HCT116 (cell line): ENCODE measurements around the gene ADI1. TPM values are rescaled to one million over a fixed set of nuclear protein-coding genes. Genes with fewer than 3 reads are reported as not detected.

Experiments used
- ATAC-seq: fragments of 200-7000 bp; cut with Tn5 transposase; 2 replicates; pipeline ENCODE4 v1.9.1; 2020; ENCODE audit warnings: mild to moderate bottlenecking, moderate library complexity
- BruUV-seq: library from RNA; stranded (reverse); fragments of 400-500 nt; replicated peaks from 2 replicates; lab custom pipeline; 2021; lab: Mats Ljungman, UMichigan
- CTCF ChIA-PET: fragments of 300-600 bp; sonication (Branson Sonifier 250); formaldehyde crosslinking; loops from one replicate; lab custom pipeline; 2021; ENCODE audit warnings: antibody characterized with exemption; lab: Charles Lee
- POLR2A ChIA-PET: fragments of 300-600, 350-600 bp; sonication (Branson Sonifier 250); formaldehyde crosslinking; loops from one replicate; lab custom pipeline; 2021; ENCODE audit warnings: antibody characterized with exemption; lab: Charles Lee
- RAD21 ChIA-PET, 2 experiments: fragments of 300-600 bp; sonication (Branson Sonifier 250); formaldehyde crosslinking; loops; one replicate each; lab custom pipeline; 2023; ENCODE audit warnings: low total read pairs in 2 of 2; ENCODE audit not compliant: uncharacterized antibody in 2 of 2, unreplicated experiment in 2 of 2, low non-redundant PET in 1 of 2; lab: Charles Lee
- DNase-seq: peaks from one replicate; pipeline ENCODE4 v3.0.0-alpha.2; 2010; ENCODE audit warnings: low read depth, low spot score
- H2AFZ ChIP-seq: fragments of 200-600 bp; shearing (Covaris generic), sonication (generic); 2 replicates; pipeline ENCODE4 v1.6.1; 2017; ENCODE audit warnings: low read depth, mixed run types, mixed read lengths, antibody characterized with exemption, low read length; ENCODE audit not compliant: poor library complexity, severe bottlenecking
- H3K27ac ChIP-seq: 2 replicates; pipeline ENCODE4 v1.5.1; 2012; ENCODE audit warnings: low read depth, low read length
- H3K27me3 ChIP-seq: fragments of 200-600 bp; sonication (generic); 2 replicates; pipeline ENCODE4 v1.6.1; 2016; ENCODE audit warnings: mixed run types, low read length, mixed read lengths; ENCODE audit not compliant: insufficient read depth
- H3K36me3 ChIP-seq, 2 experiments: fragments of 200-500 bp in 1 of 2; fragments of 200-600 bp in 1 of 2; sonication (Bioruptor generic) in 1 of 2; sonication (generic) in 1 of 2; 2 replicates each; pipeline versions ENCODE4 v1.5.1 to v1.6.1; 2014 to 2016; ENCODE audit warnings: low read length in 2 of 2, inconsistent platforms in 1 of 2, mixed read lengths in 1 of 2, mixed run types in 1 of 2; ENCODE audit not compliant: insufficient read depth in 2 of 2, control insufficient read depth in 1 of 2
- H3K4me1 ChIP-seq, 2 experiments: fragments of 200-600 bp in 1 of 2; sonication (generic) in 1 of 2; 2 replicates each; pipeline versions ENCODE4 v1.5.1 to v1.6.1; 2012 to 2017; ENCODE audit warnings: low read length in 2 of 2, inconsistent platforms in 1 of 2, mild to moderate bottlenecking in 1 of 2, mixed read lengths in 1 of 2, mixed run types in 1 of 2, moderate library complexity in 1 of 2; ENCODE audit not compliant: insufficient read depth in 2 of 2, control insufficient read depth in 1 of 2
- H3K4me2 ChIP-seq: fragments of 200-600 bp; sonication (generic); 2 replicates; pipeline ENCODE4 v1.6.1; 2017; ENCODE audit warnings: mixed run types, low read length, mixed read lengths
- H3K4me3 ChIP-seq, 2 experiments: fragments of 200-600 bp in 1 of 2; sonication (generic) in 1 of 2; replicated peaks in 1 of 2; 2 replicates each; pipeline ENCODE4 v1.5.1; 2011 to 2016; ENCODE audit warnings: low read length in 2 of 2, control low read depth in 1 of 2, low read depth in 1 of 2, mild to moderate bottlenecking in 1 of 2, mixed read lengths in 1 of 2, mixed run types in 1 of 2
- H3K79me2 ChIP-seq: fragments of 200-600 bp; sonication (generic); 2 replicates; pipeline ENCODE4 v1.6.1; 2017; ENCODE audit warnings: mild to moderate bottlenecking, mixed run types, low read length, moderate library complexity, mixed read lengths; ENCODE audit not compliant: insufficient read depth
- H3K9ac ChIP-seq: fragments of 200-600 bp; sonication (generic); 2 replicates; pipeline ENCODE4 v1.6.1; 2016; ENCODE audit warnings: low read length, mixed read lengths
- H3K9me2 ChIP-seq: fragments of 200-600 bp; sonication (generic), shearing (Covaris generic); 2 replicates; pipeline ENCODE4 v1.6.1; 2017; ENCODE audit warnings: mixed run types, mild to moderate bottlenecking, moderate library complexity; ENCODE audit not compliant: insufficient read depth
- H3K9me3 ChIP-seq, 2 experiments: fragments of 200-500 bp in 1 of 2; fragments of 200-600 bp in 1 of 2; sonication (Bioruptor generic) in 1 of 2; sonication (generic) in 1 of 2; 2 replicates each; pipeline ENCODE4 v1.6.1; 2014 to 2017; ENCODE audit warnings: low read length in 2 of 2, mixed read lengths in 2 of 2, inconsistent platforms in 1 of 2, low read depth in 1 of 2, mild to moderate bottlenecking in 1 of 2, mixed run types in 1 of 2, moderate library complexity in 1 of 2; ENCODE audit not compliant: control insufficient read depth in 1 of 2, insufficient read depth in 1 of 2
- H4K20me1 ChIP-seq: fragments of 200-600 bp; sonication (generic), shearing (Covaris generic); 2 replicates; pipeline ENCODE4 v1.6.1; 2017; ENCODE audit warnings: mixed run types, mild to moderate bottlenecking, moderate library complexity; ENCODE audit not compliant: insufficient read depth
- CBX3 ChIP-seq: IDR thresholded peaks from 2 replicates; pipeline ENCODE4 v1.6.1; 2012; ENCODE audit warnings: low read depth
- CEBPB ChIP-seq: IDR thresholded peaks from 2 replicates; pipeline ENCODE4 v1.6.1; 2012; ENCODE audit warnings: low read depth
- EGR1 ChIP-seq: IDR thresholded peaks from 2 replicates; pipeline ENCODE4 v1.6.1; 2012; ENCODE audit warnings: low read depth
- ELF1 ChIP-seq: IDR thresholded peaks from 2 replicates; pipeline ENCODE4 v1.6.1; 2012; ENCODE audit warnings: low read depth, borderline replicate concordance
- EZH2phosphoT487 ChIP-seq: fragments of 200-600 bp; IDR thresholded peaks from 2 replicates; pipeline ENCODE4 v1.6.1; 2018; ENCODE audit warnings: antibody characterized with exemption, borderline replicate concordance
- JUND ChIP-seq: IDR thresholded peaks from 2 replicates; pipeline ENCODE4 v1.6.1; 2012
- MAX ChIP-seq: IDR thresholded peaks from 2 replicates; pipeline ENCODE4 v1.6.1; 2012
- POLR2AphosphoS5 ChIP-seq: IDR thresholded peaks from 2 replicates; pipeline ENCODE4 v1.6.1; 2011; ENCODE audit warnings: mild to moderate bottlenecking, low read depth, low read length, moderate library complexity
- RAD21 ChIP-seq: IDR thresholded peaks from 2 replicates; pipeline ENCODE4 v1.6.1; 2012; ENCODE audit warnings: low read depth, mild to moderate bottlenecking
- REST ChIP-seq: IDR thresholded peaks from 2 replicates; pipeline ENCODE4 v1.6.1; 2012; ENCODE audit warnings: low read depth
- SIN3A ChIP-seq: IDR thresholded peaks from 2 replicates; pipeline ENCODE4 v1.6.1; 2012; ENCODE audit warnings: low read depth
- SRF ChIP-seq: IDR thresholded peaks from 2 replicates; pipeline ENCODE4 v1.6.1; 2012; ENCODE audit warnings: low read depth
- TCF7L2 ChIP-seq: IDR thresholded peaks from 2 replicates; pipeline ENCODE4 v1.7.0; 2011; ENCODE audit warnings: borderline replicate concordance, inconsistent platforms; ENCODE audit not compliant: insufficient read depth, insufficient read length; ENCODE audit errors: extremely low read depth
- YY1 ChIP-seq: IDR thresholded peaks from 2 replicates; pipeline ENCODE4 v1.6.1; 2011; ENCODE audit warnings: low read length, low read depth, moderate library complexity, mild to moderate bottlenecking; ENCODE audit not compliant: insufficient replicate concordance; ENCODE audit errors: extremely low read depth
- ZNF274 ChIP-seq: fragments of 200-500 bp; sonication (Bioruptor generic); IDR thresholded peaks from 2 replicates; pipeline ENCODE4 v1.6.1; 2014; ENCODE audit warnings: mild to moderate bottlenecking, low read depth, low read length, inconsistent platforms
- intact Hi-C: fragments of 100-400 bp; cut with micrococcal nuclease; formaldehyde crosslinking; loops from 2 replicates; pipeline ENCODE4 v1.10.0; 2022
- total RNA-seq: library from RNA; stranded (reverse); gene quantifications from one replicate; pipeline ENCODE4 v1.2.1, GENCODE V29; 2021; ENCODE audit not compliant: unreplicated experiment
- TF ChIP-seq, protein P1 (sequence below): IDR thresholded peaks from 2 replicates; pipeline ENCODE4 v1.6.1; 2011; ENCODE audit warnings: mild to moderate bottlenecking, low read length, moderate library complexity; ENCODE audit not compliant: insufficient replicate concordance; ENCODE audit errors: extremely low read depth
- TF ChIP-seq, protein P2 (sequence below), 3 experiments: fragments of 200-600 bp in 1 of 3; sonication (generic) in 1 of 3; IDR thresholded peaks in 2 of 3; conservative IDR thresholded peaks in 1 of 3; 2 replicates each; pipeline ENCODE4 v1.5.1; 2012 to 2017; ENCODE audit warnings: low read depth in 2 of 3, low read length in 2 of 3, antibody characterized with exemption in 1 of 3, borderline replicate concordance in 1 of 3, control low read depth in 1 of 3, mild to moderate bottlenecking in 1 of 3, mixed read lengths in 1 of 3, mixed run types in 1 of 3, moderate library complexity in 1 of 3; ENCODE audit not compliant: insufficient read depth in 1 of 3
- TF ChIP-seq, protein P3 (sequence below): IDR thresholded peaks from 2 replicates; pipeline ENCODE4 v1.6.1; 2012

Gene ADI1
- total RNA-seq, 1 experiment from 2014 or later: 27.0 TPM

- H3K4me1 ChIP-seq: no peaks in the 10 kb centered on the region
- H3K36me3 ChIP-seq: no peaks in the 10 kb centered on the region
- H3K9me2 ChIP-seq: no peaks in the 10 kb centered on the region
- intact Hi-C loops: no loop called here
- RAD21 ChIA-PET: no interaction called here
- no peaks in the 10 kb centered on the region for H3K9me3 ChIP-seq
- H3K4me2 ChIP-seq: no peak overlapping the region
- DNase-seq: no peak
- no peak overlapping the region for H3K4me3 ChIP-seq
- no peaks in the 10 kb centered on the region for H4K20me1 ChIP-seq
- CTCF ChIA-PET: no interaction called here
- H3K9ac ChIP-seq: no peak overlapping the region
- ATAC-seq: no peak
- TF ChIP-seq EGR1: no peak
- TF ChIP-seq YY1: no peak
- no peak for TF ChIP-seq CEBPB
- no peak for TF ChIP-seq TCF7L2
- TF ChIP-seq, protein P1, sequence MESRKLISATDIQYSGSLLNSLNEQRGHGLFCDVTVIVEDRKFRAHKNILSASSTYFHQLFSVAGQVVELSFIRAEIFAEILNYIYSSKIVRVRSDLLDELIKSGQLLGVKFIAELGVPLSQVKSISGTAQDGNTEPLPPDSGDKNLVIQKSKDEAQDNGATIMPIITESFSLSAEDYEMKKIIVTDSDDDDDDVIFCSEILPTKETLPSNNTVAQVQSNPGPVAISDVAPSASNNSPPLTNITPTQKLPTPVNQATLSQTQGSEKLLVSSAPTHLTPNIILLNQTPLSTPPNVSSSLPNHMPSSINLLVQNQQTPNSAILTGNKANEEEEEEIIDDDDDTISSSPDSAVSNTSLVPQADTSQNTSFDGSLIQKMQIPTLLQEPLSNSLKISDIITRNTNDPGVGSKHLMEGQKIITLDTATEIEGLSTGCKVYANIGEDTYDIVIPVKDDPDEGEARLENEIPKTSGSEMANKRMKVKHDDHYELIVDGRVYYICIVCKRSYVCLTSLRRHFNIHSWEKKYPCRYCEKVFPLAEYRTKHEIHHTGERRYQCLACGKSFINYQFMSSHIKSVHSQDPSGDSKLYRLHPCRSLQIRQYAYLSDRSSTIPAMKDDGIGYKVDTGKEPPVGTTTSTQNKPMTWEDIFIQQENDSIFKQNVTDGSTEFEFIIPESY: no peak
- no peak for TF ChIP-seq MAX
- TF ChIP-seq SRF: no peak
- TF ChIP-seq, protein P2, sequence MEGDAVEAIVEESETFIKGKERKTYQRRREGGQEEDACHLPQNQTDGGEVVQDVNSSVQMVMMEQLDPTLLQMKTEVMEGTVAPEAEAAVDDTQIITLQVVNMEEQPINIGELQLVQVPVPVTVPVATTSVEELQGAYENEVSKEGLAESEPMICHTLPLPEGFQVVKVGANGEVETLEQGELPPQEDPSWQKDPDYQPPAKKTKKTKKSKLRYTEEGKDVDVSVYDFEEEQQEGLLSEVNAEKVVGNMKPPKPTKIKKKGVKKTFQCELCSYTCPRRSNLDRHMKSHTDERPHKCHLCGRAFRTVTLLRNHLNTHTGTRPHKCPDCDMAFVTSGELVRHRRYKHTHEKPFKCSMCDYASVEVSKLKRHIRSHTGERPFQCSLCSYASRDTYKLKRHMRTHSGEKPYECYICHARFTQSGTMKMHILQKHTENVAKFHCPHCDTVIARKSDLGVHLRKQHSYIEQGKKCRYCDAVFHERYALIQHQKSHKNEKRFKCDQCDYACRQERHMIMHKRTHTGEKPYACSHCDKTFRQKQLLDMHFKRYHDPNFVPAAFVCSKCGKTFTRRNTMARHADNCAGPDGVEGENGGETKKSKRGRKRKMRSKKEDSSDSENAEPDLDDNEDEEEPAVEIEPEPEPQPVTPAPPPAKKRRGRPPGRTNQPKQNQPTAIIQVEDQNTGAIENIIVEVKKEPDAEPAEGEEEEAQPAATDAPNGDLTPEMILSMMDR (IDR thresholded peaks at IDR 0.05 in 2 of 3, conservative IDR thresholded peaks at IDR 0.05 in 1 of 3; ENCODE audit: borderline replicate concordance in 1 of 3, insufficient read depth in 1 of 3, low read depth in 2 of 3, low read length in 2 of 3): no peak
- TF ChIP-seq JUND: no peak
- TF ChIP-seq EZH2phosphoT487: no peak
- TF ChIP-seq, protein P3, sequence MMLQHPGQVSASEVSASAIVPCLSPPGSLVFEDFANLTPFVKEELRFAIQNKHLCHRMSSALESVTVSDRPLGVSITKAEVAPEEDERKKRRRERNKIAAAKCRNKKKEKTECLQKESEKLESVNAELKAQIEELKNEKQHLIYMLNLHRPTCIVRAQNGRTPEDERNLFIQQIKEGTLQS: no peak
- no peak for TF ChIP-seq REST
- no peak for TF ChIP-seq SIN3A
- TF ChIP-seq POLR2AphosphoS5: no peak
- TF ChIP-seq ELF1: no peak
- no peak for TF ChIP-seq CBX3
- TF ChIP-seq RAD21: no peak
- no peak for TF ChIP-seq ZNF274
- H3K27ac ChIP-seq: no peak overlapping the region
- no TSS peak for BruUV-seq
- H3K79me2 ChIP-seq: no peaks in the 10 kb centered on the region
- POLR2A ChIA-PET: no interaction called here
- no peaks in the 10 kb centered on the region for H3K27me3 ChIP-seq
- no peak overlapping the region for H2AFZ ChIP-seq
Observed at GRCh38 chr2:3488061-3488531, 31.2 kb downstream of the ADI1 start.
